ENCODE results near the gene ERMN.

Gene ERMN

DNA sequence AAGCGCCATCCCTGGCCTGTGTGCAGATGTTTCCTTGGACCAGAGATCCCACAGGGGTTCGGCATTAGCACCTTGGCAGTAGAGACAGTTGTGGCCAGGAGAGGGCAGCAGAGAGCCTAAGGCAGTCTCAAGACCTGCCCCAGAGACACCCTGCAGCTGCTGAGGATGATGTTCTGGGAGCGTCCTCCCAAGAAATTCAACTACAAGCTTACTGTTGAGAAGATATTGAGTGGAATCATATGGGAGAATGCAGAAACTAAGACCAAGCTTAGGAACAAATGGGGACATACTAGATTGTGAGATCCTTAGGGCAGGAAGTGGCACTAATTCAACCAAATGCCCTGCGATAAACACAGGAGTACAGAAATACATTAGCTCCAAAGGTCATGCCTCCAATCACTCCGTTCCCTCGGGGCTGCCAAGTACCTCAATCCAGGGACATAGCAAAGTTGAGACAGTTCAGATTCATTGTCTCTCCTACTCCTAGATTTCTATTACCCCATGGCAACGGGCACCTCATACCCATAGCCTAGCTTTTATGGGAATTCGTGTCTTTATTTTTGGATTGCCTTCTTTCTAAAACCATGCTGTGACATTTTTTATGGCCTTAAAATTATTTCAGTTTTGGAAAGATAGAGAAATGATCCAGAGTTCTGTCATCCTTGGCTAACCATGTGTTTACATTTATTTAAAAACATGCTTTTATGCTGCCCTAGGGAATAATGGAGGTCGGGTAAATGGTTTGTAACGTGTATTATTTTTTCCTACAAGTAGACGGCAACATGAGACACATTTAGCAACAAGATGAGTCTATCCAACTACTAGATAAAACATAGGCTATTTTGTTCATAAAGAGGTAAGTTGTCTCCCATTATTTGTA, 2.2 kb upstream of the ERMN start:
- Histone ChIP-seq H3K4me3 (ENCODE audit: low read length) (no peak overlapping the region), H3K36me3 (ENCODE audit: insufficient read depth, low read length) (no peaks in the 10 kb centered on the region), H3K4me1 (ENCODE audit: insufficient read depth, low read length) (peaks cover 23% of the 10 kb centered on the region), H3K9ac (ENCODE audit: low read depth, low read length) (no peak overlapping the region), H3K27me3 (ENCODE audit: insufficient read depth, low read length) (peaks cover 10% of the 10 kb centered on the region; the same call in 1 of the 2 replicates), H3K9me3 (ENCODE audit: insufficient read depth, low read depth, low read length) (no peaks in the 10 kb centered on the region), H3K27ac (ENCODE audit: low read depth, low read length) (no peak overlapping the region)
- WGBS, result 75% methylated on average over 7 of the region's 11 CpGs

DNA sequence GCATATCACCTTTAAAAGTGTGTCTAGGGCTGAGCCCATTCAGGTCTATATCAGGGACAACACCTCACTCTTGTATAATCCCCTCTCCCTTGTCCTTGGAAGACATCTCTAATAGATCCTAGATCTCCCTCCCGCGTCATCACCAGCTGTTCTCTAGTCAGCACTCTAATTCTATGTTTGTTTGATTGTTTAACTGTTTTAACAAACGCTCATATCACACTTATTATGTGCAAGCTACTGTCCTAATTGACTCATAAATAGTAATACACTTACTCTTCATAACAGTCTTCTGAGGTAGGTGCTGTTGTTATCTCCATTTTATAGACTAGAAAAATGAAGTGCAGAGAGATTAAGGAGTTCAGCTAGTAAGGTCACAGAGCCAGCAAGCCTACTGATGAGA, 1.6 kb upstream of the ERMN start:
- no peak overlapping the region for H3K4me3 ChIP-seq (ENCODE audit: low read length)
- H3K9ac ChIP-seq (ENCODE audit: low read depth, low read length), result no peak overlapping the region
- H3K4me1 ChIP-seq (ENCODE audit: insufficient read depth, low read length), result peaks cover 24% of the 10 kb centered on the region
- H3K27me3 ChIP-seq (ENCODE audit: insufficient read depth, low read length), result peaks cover 10% of the 10 kb centered on the region; the same call in 1 of the 2 replicates
- H3K9me3 ChIP-seq (ENCODE audit: insufficient read depth, low read depth, low read length), result no peaks in the 10 kb centered on the region
- H3K27ac ChIP-seq (ENCODE audit: low read depth, low read length), result no peak overlapping the region
- H3K36me3 ChIP-seq (ENCODE audit: insufficient read depth, low read length), result no peaks in the 10 kb centered on the region
- WGBS, result 80% methylated on average over 1 of the region's 3 CpGs

DNA sequence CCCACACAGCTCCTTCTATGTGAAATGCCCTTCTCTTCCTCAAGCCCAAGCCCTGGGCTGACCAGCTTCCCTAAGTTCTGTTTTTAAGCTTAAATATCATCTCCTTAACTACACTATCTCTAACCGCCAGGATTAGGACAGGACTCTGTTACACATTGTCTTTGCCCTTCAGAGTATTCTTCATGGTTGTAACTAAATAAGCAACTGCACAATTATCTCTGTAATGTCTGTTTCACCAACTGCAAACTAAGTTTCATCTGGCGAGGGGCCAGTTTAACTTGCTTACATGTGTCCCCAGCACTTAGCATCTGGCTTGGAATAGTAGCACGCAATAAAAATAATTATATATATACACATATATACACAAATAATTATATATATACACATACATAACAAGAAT, 1.1 kb upstream of the ERMN start:
- Histone ChIP-seq H3K9me3 (ENCODE audit: insufficient read depth, low read depth, low read length) (no peaks in the 10 kb centered on the region), H3K36me3 (ENCODE audit: insufficient read depth, low read length) (no peaks in the 10 kb centered on the region), H3K9ac (ENCODE audit: low read depth, low read length) (no peak overlapping the region), H3K4me1 (ENCODE audit: insufficient read depth, low read length) (peaks cover 29% of the 10 kb centered on the region), H3K4me3 (ENCODE audit: low read length) (no peak overlapping the region), H3K27ac (ENCODE audit: low read depth, low read length) (no peak overlapping the region), H3K27me3 (ENCODE audit: insufficient read depth, low read length) (peaks cover 10% of the 10 kb centered on the region; the same call in 1 of the 2 replicates)
- WGBS, result 90% methylated on average over 2 of the region's 3 CpGs

DNA sequence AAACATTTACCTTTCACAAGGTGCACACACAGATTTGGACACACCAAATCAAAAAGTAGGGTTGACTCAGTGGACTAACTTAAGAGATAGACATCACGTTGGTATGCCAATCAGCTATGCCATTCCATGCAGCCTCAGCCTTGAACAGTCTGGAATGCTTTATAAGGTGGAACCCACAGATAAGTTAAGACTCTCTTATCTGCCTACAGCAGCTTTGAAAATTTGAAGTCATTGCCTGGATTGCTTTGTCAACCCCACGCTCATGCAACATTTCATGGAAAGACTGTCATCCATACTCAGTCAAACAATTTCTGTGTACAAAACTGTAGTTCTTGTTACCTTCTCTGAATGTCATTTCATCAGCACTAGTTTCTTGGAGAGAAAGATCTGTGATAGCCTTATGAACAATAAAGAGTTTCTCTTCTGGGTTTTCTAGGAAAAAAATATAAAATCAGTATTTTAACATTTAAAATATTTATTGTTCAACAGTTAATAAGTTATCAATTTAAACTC, 1.2 kb downstream of the ERMN start:
- Histone ChIP-seq H3K9ac (ENCODE audit: low read depth, low read length) (no peak overlapping the region), H3K27me3 (ENCODE audit: insufficient read depth, low read length) (peaks cover 10% of the 10 kb centered on the region; the same call in 1 of the 2 replicates), H3K27ac (ENCODE audit: low read depth, low read length) (no peak overlapping the region), H3K4me1 (ENCODE audit: insufficient read depth, low read length) (peaks cover 45% of the 10 kb centered on the region), H3K9me3 (ENCODE audit: insufficient read depth, low read depth, low read length) (no peaks in the 10 kb centered on the region), H3K36me3 (ENCODE audit: insufficient read depth, low read length) (no peaks in the 10 kb centered on the region), H3K4me3 (ENCODE audit: low read length) (no peak overlapping the region)
- WGBS, result 90% methylated on average over 2 of the region's 2 CpGs

DNA sequence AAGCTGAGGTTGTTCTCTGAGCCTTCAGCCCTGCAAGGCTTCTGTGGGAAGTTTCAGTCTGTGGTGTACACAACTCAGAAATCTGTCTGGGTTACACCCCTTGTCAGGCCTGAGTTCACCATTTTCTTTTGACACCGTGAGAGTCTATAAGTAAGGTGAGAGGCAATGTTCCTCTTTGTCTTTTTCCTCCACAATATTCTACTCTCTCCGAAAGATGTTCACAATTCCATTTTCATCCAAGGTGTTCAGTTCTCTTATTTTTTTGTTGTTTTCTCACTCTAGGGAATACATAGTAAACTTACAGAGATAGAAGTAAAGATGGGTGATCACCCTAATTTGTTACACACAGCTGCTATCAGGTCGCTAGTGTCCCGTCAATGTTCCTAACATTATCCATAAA, 3.2 kb downstream of the ERMN start:
- Histone ChIP-seq H3K4me3 (ENCODE audit: low read length) (no peak overlapping the region), H3K9me3 (ENCODE audit: insufficient read depth, low read depth, low read length) (no peaks in the 10 kb centered on the region), H3K4me1 (ENCODE audit: insufficient read depth, low read length) (peaks cover 45% of the 10 kb centered on the region), H3K9ac (ENCODE audit: low read depth, low read length) (no peak overlapping the region), H3K27ac (ENCODE audit: low read depth, low read length) (no peak overlapping the region), H3K36me3 (ENCODE audit: insufficient read depth, low read length) (no peaks in the 10 kb centered on the region), H3K27me3 (ENCODE audit: insufficient read depth, low read length) (peaks cover 10% of the 10 kb centered on the region; the same call in 1 of the 2 replicates)
- 93% methylated on average over 3 of the region's 4 CpGs for WGBS

DNA sequence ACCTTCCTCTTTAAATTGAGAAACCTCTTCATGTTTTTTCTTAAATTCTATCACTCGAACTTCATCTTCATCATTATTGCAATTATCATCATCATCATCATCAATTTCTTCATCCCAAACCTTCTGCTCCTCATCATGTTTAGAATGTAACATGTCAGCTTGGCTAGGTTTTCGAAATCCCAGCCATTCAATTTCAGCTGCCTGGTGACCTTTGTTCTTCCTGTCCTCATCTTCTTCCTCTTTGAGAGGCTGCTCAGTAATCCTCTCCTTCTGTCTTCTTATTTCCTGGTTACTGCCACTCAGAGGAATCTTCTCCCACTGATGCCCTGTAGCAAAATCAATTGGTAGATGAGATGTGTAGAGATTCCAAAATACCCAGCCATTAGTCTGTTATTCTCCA, 4.2 kb downstream of the ERMN start:
- Histone ChIP-seq H3K9me3 (ENCODE audit: insufficient read depth, low read depth, low read length) (no peaks in the 10 kb centered on the region), H3K27ac (ENCODE audit: low read depth, low read length) (no peak overlapping the region), H3K4me1 (ENCODE audit: insufficient read depth, low read length) (peaks cover 40% of the 10 kb centered on the region), H3K4me3 (ENCODE audit: low read length) (no peak overlapping the region), H3K27me3 (ENCODE audit: insufficient read depth, low read length) (peaks cover 7% of the 10 kb centered on the region; the same call in 1 of the 2 replicates), H3K9ac (ENCODE audit: low read depth, low read length) (no peak overlapping the region), H3K36me3 (ENCODE audit: insufficient read depth, low read length) (no peaks in the 10 kb centered on the region)
- 93% methylated on average over 2 of the region's 2 CpGs for WGBS

DNA sequence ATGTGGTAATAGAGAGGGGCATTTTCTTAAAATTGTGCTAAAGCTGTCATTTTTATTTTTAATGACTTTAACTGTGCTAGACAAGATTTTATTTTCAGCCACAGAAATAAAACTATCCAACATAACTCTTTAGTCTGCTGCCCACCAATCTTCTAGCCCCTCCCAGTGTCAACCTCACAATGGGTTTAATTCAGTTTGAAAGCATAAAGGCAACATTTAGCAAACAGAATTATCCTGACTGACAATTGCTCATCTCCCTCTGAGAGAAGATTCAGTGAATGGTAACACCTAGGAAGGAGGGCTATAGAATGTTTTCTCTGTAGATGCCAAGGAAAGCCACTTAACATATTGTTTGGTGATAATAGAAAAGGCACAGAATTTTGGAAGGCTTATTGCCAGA, 5.2 kb downstream of the ERMN start:
- peaks cover 7% of the 10 kb centered on the region; the same call in 1 of the 2 replicates for H3K27me3 ChIP-seq (ENCODE audit: insufficient read depth, low read length)
- H3K9ac ChIP-seq (ENCODE audit: low read depth, low read length), result no peak overlapping the region
- H3K36me3 ChIP-seq (ENCODE audit: insufficient read depth, low read length), result no peaks in the 10 kb centered on the region
- H3K27ac ChIP-seq (ENCODE audit: low read depth, low read length), result no peak overlapping the region
- no peak overlapping the region for H3K4me3 ChIP-seq (ENCODE audit: low read length)
- H3K4me1 ChIP-seq (ENCODE audit: insufficient read depth, low read length), result peaks cover 39% of the 10 kb centered on the region
- no peaks in the 10 kb centered on the region for H3K9me3 ChIP-seq (ENCODE audit: insufficient read depth, low read depth, low read length)

DNA sequence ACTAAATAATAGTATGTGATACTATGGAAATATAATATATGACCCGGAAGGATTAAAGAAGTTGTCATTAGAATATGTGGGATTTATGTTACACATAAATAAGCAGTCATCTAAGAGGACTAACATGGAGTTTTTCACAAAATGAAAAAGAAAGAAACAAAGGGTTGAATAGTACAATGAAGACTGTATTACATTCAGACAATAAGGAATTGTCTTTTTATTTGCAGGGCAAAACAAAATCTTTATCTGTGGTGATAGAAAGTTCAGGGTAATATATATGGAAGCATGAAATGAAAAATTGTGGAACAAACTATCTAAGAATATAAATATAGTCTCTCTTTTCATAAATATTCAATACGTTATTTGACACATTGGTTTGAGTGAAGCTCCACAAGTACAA, 5.8 kb downstream of the ERMN start:
- Histone ChIP-seq H3K4me3 (ENCODE audit: low read length) (no peak overlapping the region), H3K27me3 (ENCODE audit: insufficient read depth, low read length) (peaks cover 7% of the 10 kb centered on the region; the same call in 1 of the 2 replicates), H3K9me3 (ENCODE audit: insufficient read depth, low read depth, low read length) (no peaks in the 10 kb centered on the region), H3K36me3 (ENCODE audit: insufficient read depth, low read length) (no peaks in the 10 kb centered on the region), H3K9ac (ENCODE audit: low read depth, low read length) (no peak overlapping the region), H3K4me1 (ENCODE audit: insufficient read depth, low read length) (peaks cover 36% of the 10 kb centered on the region), H3K27ac (ENCODE audit: low read depth, low read length) (no peak overlapping the region)
- WGBS, result 88% methylated on average over 1 of the region's 2 CpGs

DNA sequence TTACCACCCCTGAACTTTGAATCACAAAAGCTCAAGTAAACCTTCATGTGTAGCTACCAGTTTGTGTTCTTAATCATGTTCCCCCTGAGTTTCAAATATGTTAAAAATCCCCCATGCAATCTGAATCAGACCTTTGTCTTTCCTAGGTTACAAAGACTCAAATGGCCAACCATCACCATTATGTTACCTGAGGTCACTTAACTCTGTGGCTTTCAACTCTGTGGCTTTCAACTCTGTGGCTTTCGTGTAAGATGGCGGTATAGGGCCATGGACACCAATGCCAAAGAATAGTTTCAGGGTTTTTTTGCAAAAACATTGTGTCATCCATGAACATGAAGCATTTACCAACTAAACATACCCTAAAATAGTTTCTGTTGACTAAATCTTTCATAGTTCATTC, 6.7 kb downstream of the ERMN start:
- H3K36me3 ChIP-seq (ENCODE audit: insufficient read depth, low read length), result no peaks in the 10 kb centered on the region
- 98% methylated on average over 2 of the region's 2 CpGs for WGBS

DNA sequence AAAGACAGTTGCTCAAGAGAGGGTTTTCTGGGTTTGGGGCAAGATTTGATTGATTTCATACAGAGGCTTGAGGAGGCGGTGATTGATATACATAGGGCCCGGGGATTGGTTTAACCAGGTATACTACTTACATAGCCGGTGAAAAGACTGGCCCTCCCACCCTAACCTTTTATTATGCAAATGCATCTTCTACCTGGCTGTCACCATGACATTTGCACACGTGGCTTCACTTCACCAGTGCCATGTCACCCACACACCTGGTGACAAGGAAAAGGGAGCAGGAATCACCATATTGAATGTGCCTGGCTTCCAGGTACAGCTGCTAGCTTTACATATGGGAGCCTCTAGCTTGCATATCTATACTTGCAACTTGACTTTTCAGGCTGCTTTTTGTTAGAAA, 9.7 kb downstream of the ERMN start:
- Histone ChIP-seq H3K4me1 (ENCODE audit: insufficient read depth, low read length) (peaks cover 22% of the 10 kb centered on the region), H3K9me3 (ENCODE audit: insufficient read depth, low read depth, low read length) (no peaks in the 10 kb centered on the region), H3K4me3 (ENCODE audit: low read length) (no peak overlapping the region), H3K27me3 (ENCODE audit: insufficient read depth, low read length) (no peaks in the 10 kb centered on the region), H3K36me3 (ENCODE audit: insufficient read depth, low read length) (no peaks in the 10 kb centered on the region), H3K27ac (ENCODE audit: low read depth, low read length) (no peak overlapping the region), H3K9ac (ENCODE audit: low read depth, low read length) (no peak overlapping the region)
- WGBS, result 74% methylated on average over 4 of the region's 4 CpGs

More for the DNA sequence above, 6.7 kb downstream of the ERMN start:
- Histone ChIP-seq H3K9ac (ENCODE audit: low read depth, low read length) (no peak overlapping the region), H3K4me1 (ENCODE audit: insufficient read depth, low read length) (peaks cover 36% of the 10 kb centered on the region), H3K27ac (ENCODE audit: low read depth, low read length) (no peak overlapping the region), H3K27me3 (ENCODE audit: insufficient read depth, low read length) (peaks cover 7% of the 10 kb centered on the region; the same call in 1 of the 2 replicates), H3K9me3 (ENCODE audit: insufficient read depth, low read depth, low read length) (no peaks in the 10 kb centered on the region), H3K4me3 (ENCODE audit: low read length) (no peak overlapping the region)

DNA sequence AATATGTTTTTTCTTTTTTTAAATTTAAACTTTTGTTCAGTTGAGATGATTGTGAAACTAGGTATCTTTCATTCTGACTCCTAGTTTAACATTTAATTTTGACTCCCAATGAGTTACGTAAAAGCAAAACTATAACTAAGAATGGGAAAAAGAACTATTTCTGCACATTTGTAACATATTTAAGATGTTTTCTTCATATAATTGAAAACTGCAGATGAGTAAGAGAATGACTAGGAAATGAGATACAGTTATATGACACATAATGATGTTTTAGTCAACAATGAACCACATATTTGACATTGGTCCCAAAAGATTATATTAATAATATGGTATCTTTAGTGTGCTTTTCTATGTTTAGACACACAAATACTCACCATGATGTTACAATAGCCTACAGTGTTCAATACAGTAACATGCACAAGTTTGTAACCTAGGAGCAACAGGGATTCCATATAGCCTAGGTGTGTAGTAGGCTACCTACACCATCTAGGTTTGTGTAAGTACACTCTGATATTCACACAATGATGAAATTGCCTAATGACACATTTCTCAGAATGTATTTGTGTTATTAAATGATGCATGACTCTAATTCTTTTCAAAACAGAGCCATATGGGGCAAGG, 12.6 kb downstream of the ERMN start:
- H3K9me3 ChIP-seq (ENCODE audit: insufficient read depth, low read depth, low read length), result no peaks in the 10 kb centered on the region
- H3K27me3 ChIP-seq (ENCODE audit: insufficient read depth, low read length), result no peaks in the 10 kb centered on the region
- H3K4me3 ChIP-seq (ENCODE audit: low read length), result no peak overlapping the region
- WGBS, result no CpG with 5 or more reads among the region's 1 CpG
- H3K36me3 ChIP-seq (ENCODE audit: insufficient read depth, low read length), result no peaks in the 10 kb centered on the region
- peaks cover 25% of the 10 kb centered on the region; the same call in 1 of the 2 replicates for H3K4me1 ChIP-seq (ENCODE audit: insufficient read depth, low read length)
- H3K9ac ChIP-seq (ENCODE audit: low read depth, low read length), result no peak overlapping the region
- no peak overlapping the region for H3K27ac ChIP-seq (ENCODE audit: low read depth, low read length)

Measured in HUES64 (cell line).